HG03095 (cell line): ENCODE measurements around the gene PPP1CA.

ENCODE experiments used
- ATAC-seq: cut with Tn5 transposase; IDR thresholded peaks from one replicate; pipeline ENCODE4 v1.9.1; 2021; ENCODE audit warnings: moderate library complexity; ENCODE audit not compliant: unreplicated experiment

PPP1CA gene

GRCh38 chr11:67353317-67354074 lies 48.2 kb downstream of the PPP1CA start, which contains the start of gene POLD4:
TSS of gene POLD4 (minus strand) at chr11:67353546. CDS start at chr11:67353399, 147 bp downstream.
- peak; percentile 62 for ATAC-seq

- ATAC-seq: peak; percentile 5
These were observed 48.9 kb downstream of the PPP1CA start for GRCh38 chr11:67352546-67353316.

- no peak for ATAC-seq
These were observed 50.2 kb downstream of the PPP1CA start for GRCh38 chr11:67351275-67352005.

- no peak for ATAC-seq
These were observed 51.7 kb downstream of the PPP1CA start for GRCh38 chr11:67349928-67350465.

- no peak for ATAC-seq
These were observed 52.2 kb downstream of the PPP1CA start for GRCh38 chr11:67349457-67349856.

- no peak for ATAC-seq
These were observed 52.6 kb downstream of the PPP1CA start for GRCh38 chr11:67349036-67349435.
